NCI-H2107 treated with DMSO at 0.1 percent for 48 hours (cell line): ENCODE data around the gene RAVER2.
"Not testable (repeated sequence)": the region's sequence is repeated elsewhere in the genome, so short reads cannot be mapped to it uniquely, and the experiment has no call there.

Experiments used
- DNase-seq: peaks from one replicate; lab custom pipeline; 2025; ENCODE audit not compliant: unreplicated experiment; lab: John Stamatoyannopoulos, UW

The RAVER2 gene, protein sequence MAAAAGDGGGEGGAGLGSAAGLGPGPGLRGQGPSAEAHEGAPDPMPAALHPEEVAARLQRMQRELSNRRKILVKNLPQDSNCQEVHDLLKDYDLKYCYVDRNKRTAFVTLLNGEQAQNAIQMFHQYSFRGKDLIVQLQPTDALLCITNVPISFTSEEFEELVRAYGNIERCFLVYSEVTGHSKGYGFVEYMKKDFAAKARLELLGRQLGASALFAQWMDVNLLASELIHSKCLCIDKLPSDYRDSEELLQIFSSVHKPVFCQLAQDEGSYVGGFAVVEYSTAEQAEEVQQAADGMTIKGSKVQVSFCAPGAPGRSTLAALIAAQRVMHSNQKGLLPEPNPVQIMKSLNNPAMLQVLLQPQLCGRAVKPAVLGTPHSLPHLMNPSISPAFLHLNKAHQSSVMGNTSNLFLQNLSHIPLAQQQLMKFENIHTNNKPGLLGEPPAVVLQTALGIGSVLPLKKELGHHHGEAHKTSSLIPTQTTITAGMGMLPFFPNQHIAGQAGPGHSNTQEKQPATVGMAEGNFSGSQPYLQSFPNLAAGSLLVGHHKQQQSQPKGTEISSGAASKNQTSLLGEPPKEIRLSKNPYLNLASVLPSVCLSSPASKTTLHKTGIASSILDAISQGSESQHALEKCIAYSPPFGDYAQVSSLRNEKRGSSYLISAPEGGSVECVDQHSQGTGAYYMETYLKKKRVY

DNA sequence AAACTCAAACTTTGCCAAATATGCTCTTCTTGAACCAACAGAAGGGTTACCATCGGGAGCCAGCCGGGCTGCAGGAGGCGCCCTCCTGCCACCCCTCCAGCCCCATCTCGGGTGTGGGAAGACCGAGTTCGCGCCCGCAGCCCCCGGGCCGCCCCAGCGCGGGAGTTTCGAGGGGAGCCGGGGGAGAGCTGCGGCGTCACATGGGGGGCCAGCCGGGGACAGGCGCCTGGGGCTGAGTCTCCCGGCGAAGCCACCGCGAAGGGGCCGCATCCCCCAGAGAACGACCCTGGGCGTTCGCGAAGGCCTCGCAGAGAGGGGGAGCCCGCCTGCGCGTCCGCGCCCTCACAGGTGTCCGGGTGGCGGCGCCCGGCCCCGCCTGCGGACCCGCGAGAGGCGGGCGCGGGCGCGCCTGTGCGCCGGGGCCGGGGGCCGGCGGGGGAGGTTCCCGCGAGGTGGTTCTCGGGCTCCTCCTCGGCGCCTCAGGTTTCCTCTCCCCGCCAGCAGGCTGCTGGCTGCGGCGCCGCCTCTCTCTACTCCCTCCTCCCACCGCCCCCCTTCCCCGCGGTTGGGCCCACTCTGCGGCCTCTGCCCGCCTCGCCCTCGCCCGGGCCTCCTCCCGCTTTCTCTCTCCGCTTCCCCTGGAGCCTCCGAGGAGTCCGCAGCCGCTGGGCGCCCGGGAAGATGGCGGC is at the start of gene RAVER2:
Gene RAVER2 (plus strand): TSS at position 584 of the 689 bp plus-strand sequence. CDS start 98 bp downstream, at position 682.
- DNase-seq, result peak; percentile 70

DNA sequence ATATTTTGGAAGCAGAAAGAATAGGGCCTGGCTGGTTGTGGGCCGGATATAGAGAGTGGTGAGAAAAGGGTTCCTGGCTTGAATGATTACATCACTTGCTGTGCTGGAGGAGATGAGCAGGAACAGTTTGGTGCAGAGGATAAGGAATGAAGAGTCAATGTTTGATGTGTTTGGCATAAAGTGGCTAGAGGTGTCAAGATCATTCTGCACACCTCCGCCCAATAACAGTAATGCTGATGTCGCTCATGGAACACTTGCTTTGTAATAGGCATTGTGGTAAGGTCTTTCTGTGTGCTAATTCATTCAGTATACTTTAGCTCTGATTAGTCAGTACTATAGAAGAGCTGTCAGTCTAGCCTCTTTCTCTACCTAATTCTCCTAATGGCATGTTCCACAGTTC is 48.0 kb upstream of the RAVER2 start:
- DNase-seq, result no peak

DNA sequence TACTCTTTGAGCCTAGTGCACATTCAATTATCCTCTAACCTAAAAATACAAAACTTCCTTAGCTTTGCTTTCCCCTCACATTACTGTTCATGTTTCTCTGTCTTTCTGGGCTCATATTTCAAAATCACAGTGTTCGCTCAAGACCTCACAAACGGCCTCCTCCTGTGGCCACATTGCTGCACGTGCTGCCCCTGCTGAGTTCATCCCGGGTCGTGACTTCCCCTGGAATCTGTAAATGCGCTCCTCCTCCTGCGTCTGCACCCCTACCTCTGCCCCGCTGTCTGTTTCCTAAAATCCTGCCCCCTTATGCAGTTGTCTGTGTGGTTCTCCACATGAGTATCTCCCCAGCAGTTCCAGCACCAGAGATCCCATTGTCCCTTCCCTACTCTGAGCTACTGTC is 45.5 kb upstream of the RAVER2 start:
- DNase-seq, result no peak

DNA sequence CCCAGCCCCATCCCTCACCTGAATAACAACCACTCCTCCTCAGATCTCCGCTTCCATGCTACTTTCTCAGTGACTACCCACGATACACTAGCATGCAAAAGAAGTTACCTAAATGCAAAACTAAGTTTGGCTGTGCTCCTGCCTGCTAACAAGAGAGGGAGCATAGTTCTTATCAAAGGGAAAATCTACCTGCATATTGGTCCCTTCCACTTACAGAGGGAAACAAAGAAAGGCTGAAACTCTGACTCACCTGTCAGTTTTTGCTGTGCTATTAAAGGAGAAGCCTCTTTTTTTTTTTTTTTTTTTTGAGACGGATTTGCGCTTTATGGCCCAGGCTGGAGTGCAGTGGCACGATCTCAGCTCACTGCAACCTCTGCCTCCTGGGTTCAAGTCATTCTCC is 43.8 kb upstream of the RAVER2 start:
- no peak for DNase-seq

DNA sequence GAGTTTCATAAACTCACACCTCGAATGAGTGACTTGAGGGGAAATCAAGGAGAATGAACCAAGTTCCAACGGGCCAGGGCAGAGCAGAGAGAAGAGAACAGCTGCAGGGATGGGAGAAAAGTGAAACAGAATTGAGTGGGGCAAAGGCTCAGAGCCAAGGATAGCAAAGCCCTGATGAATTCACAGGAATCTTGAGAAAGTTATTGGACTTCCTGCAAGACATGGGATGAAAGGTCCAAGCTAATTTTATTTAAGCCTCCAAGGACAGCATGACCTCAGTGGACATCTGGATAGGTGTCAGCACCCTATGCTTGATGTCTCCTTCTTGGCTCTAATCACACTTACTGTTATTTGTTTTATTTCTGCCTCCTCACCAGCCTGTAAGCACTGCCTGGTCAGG is 43.0 kb upstream of the RAVER2 start:
- no peak for DNase-seq

DNA sequence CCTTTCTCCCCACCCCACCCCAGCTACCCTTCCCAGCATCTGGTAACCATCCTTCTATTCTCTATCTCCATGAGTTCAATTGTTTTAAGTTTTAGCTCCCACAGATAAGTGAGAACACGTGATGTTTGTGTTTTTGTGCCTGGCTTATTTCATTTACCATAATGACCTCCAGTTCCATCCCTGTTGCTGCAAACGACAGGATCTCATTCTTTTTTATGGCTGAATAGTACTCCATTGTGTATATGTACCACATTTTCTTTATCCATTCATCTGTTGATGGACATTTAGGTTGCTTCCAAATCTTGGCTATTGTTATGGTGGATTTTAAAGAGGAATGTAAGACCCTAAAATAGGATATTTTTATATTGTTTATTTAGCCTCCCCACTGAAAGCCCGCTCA is 42.2 kb upstream of the RAVER2 start:
- DNase-seq, result not testable (repeated sequence)

DNA sequence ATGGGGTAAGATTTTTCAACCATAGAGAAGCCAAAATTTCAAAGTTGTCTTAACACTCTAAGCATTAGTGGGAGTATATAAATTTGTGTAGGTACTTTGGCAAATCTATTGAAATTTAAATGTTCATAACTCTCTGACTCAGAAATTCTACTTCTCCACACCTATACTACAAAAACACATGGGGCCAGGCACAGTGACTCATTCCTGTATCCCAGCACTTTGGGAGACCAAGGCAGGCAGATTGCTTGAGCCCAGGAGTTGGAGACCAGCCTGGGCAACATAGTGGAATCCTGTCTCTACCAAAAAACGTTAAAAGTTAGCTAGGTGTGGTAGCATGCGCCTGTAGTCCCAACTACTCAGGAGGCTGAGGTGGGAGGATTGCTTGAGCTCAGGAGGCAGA is 41.3 kb upstream of the RAVER2 start:
- no peak for DNase-seq

DNA sequence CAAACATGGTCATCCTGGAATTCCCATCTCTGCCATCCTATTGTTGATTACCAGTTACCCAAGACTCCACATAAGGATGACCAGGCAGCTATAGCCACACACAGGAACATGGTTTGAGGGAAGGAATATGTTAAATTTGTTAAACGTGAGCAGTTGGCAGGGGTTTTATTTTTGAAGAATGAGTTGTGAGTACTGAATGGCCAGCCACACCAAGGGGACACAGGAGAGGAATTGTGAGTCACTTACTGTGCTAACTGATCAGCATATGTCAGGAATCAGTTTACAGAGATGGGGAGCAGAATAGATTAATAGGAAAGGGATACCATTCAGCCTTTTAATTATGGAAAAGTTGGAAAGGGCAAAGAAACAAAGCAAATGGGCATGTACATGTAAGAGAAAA is 39.3 kb upstream of the RAVER2 start:
- DNase-seq, result no peak

DNA sequence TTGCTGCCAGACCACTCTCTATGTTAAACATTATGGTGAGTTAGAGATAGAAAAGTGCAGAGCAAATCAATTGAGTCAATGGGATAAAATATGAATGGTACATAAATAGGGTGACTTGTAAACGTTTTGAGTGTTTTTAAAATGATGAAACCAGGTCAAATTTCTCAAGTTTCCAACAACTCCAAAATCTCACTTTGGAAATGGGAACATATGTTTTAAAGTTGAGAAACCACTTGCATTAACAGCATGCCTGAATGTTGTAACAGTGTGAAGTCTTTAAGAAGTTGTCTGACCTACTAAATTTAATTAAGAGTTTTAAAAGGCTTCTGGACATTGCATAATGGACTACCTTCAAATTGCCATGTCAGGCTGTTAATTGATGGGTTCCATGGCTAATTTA is 33.6 kb upstream of the RAVER2 start:
- no peak for DNase-seq

DNA sequence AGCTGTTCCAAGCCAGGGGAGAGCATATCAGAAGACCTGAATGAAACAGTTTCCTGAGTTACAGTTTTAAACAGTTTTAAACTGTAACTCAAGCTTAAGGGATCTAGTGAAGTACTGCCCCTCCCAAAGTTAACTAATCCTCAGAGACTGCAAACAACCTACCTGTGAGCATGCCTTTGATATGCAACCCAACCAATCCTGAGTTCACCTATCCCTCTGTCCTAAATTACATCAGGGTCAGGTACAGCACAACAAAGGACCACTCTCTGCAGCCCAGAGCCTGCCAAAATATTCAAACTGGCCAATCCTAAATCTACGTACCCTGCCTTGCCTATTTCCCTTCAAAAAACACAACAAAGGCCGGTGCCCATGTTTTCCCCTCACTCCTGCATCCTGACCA is 32.8 kb upstream of the RAVER2 start:
- no peak for DNase-seq

DNA sequence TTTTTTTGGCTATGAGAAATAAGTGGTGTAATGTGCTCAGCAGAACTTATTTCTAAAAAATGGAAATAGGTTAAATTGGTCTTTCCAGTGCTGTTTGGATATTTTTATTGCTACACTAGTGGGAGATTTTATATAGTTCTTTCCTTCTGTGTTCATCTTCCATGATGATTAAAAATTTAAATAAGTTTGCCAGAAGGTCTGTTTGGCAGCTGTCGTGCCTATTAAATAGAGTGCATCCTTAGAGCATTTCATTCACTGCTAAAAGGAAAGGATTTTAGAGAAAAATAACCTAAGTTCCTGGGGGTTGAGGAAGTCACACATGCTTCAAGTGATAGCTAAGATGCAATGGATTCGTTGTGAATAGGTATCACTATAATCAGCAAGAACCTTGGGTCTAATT is 29.7 kb upstream of the RAVER2 start:
- DNase-seq, result no peak

DNA sequence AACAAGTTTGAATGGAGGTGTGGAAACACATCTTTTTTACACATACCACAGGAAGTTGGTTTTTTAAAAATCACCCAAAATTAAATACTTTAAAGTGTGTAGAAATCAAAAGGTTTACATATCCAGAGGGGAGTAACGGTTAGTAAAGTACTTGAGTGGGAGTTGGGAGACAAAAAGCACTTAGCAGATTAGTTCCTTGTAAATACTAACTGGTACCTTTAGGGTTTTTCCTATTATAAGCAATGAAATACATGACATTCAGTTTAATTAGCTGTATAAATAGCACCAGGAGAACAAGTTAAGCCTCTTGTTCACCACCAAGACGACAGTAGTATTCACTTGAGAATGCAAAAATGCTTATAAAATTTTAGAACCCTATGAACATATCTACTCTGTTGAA is 23.7 kb upstream of the RAVER2 start:
- no peak for DNase-seq

DNA sequence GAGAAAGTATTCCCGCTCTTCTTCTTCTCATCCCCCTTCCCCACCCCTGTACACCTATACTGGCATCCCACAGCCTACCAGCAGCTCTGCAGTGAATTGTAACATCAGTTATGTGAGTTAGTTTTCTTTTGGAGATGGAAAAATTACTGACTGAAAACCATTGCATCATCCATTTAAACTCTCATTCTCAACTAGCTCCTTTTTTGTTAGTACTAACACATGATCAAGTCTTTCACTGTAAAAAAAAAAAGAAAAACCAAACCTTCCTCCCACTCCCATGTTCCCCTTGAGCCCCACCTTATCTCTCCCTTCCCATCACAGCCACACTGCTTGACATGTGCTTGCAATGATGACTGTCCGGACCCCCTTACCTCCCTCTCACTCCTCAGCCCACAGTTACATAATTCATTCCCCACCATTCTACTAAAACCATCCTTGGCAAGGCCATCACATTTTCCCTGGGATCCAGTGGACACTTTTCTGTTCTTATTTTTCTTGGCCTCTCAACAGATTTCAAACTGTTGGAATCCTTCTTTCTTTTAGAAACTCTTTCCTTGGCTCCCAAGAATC is 23.2 kb upstream of the RAVER2 start:
- no peak for DNase-seq

DNA sequence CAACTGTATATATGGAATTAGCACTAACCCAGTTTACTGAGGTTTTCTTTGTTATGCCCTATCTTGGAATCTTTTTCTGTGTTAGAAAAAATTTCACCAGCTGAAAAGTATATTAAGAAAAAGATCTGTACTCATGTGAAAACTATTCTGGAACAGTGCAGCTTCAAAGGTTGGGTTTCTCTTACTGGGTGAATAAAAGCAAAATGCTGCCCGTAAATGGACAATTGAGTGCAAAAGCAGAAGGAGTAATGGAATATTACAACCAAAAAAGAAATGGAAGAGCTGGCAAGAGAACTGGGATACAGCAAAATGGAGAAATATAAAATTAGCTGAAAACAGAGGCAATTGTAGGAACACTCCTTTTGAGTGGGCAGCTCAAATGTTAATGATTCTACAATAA is 17.0 kb upstream of the RAVER2 start:
- no peak for DNase-seq

DNA sequence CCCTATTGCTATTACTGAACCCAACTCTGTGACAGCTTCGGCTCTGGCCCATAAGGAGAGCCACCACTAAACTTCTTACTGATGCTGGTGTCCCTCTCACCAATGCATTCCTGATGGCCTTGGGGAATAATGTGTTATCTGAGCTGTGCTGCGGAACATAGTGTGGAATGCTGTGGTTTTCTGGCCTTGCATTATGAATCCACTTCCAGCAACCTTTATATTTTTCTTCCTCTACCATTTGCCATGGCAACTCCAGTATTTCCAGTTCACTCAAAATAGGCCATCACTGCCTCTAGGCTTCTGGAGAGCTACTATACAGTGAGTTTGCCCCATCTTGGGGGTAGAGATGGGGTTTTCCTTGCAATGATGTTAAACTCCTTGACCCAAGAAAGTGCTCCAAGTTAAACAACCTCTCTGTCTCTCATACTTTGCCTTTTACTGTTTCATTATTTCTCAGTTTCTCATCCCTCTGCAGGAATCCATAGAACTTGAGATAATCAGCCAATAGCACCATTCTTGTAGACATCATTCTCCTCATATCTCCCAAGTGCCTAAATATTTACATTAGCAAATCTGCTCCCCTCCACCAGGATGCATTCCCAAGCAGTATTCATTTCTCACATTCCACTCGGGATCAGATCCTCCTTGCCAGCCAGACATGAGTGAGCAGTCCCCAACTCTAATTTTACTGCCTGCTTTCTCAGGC is 11.1 kb upstream of the RAVER2 start:
- no peak for DNase-seq

DNA sequence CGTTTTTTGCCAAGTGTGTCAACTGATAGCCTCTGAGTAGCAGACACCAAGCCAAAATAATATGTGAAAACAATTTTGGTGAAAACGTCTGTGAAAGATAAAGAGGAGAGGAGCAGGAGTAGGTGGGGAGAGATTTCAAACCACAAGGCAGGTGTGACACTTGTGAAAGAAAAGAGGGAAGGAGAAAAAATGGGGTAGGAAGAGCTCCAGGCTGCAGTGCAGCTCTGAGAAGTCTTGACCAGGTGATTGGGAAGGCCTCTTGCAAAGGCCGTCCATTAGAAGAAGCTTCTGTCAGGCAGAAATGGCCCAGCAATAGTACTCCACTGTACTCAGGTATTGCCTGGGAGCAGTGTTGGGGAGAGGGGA is 10.6 kb upstream of the RAVER2 start:
- no peak for DNase-seq

DNA sequence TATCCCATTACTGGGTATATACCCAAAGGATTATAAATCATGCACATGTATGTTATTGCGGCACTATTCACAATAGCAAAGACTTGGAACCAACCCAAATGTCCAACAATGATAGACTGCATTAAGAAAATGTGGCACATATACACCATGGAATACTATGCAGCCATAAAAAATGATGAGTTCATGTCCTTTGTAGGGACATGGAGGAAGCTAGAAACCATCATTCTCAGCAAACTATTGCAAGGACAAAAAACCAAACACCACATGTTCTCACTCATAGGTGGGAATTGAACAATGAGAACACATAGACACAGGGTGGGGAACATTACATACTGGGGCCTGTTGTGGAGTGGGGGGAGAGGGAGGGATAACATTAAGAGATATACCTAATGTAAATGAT is 4.2 kb upstream of the RAVER2 start:
- not testable (repeated sequence) for DNase-seq

DNA sequence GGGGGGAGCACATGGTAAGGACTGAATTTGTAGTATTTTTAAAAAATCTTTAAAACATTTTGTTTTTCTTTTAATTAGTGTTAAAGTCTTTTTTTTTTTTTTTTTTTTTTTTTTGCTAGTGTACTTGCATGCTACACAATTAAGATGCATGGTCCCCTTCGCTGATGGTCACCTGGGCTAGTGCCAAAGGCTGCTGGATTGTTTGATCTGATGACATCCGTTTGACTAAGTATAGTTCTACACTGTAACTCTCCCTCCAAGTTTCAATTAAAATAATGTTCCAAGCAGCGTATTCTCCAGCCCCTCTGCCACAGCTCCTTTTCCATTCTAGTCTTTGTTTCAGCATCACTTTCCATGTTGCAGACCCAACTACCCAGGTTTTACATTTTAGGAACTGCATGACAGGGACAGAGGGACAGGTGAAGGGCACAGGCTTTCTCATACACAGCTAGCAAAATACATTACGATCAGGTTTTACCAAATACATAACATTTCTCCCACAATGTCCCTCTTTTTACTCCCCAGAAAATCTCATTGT is 852 bp upstream of the RAVER2 start:
- no peak for DNase-seq

DNA sequence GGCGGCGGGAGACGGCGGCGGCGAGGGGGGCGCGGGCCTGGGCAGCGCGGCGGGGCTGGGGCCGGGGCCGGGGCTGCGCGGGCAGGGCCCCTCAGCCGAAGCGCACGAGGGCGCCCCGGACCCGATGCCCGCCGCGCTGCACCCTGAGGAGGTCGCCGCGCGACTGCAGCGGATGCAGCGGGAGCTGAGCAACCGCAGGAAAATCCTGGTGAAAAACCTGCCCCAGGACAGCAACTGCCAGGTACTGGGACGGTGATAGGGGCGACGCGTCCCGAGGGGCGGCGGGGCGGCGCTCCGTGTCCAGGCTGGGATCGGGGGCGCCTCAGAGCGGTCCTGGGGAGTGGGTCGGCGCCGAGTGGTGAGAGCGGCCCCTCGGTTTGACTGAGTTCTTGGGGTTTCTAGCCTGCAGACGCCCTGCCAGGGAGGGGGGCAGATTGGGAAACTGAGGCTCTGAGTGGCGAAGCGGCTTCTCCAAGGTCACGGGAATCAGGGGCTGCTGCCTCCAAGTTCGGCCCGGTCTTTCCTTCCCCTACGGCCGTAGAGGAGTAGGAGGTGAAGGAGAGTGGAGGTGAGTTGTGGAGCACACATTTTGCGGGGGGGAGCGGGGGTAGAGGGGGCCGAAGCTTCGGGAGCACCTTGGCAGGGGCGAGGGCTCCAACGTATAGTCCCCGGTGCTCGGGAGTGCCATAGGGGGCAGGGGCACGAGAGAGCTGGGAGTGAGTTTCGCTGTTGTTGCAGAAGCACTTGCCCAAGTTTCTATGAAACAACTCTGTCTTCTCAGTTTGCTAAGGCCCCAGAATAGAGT is 508 bp downstream of the RAVER2 start:
- DNase-seq, result no peak
